ENCODE results near the gene ST7. TPM values are rescaled to one million over a fixed set of nuclear protein-coding genes. Genes with fewer than 3 reads are reported as not detected.

ST7 gene
- total RNA-seq, 1 experiment from 2014 or later, result 19.6 TPM

GRCh38 chr7:116978006-116978405 is 24.7 kb downstream of the ST7 start:
- no peak for ATAC-seq

GRCh38 chr7:116979430-116979829 is 26.1 kb downstream of the ST7 start:
- H3K27me3 ChIP-seq (ENCODE audit: control insufficient read depth, insufficient read depth, low read length), result no peaks in the 10 kb centered on the region
- intact Hi-C loops (cut with micrococcal nuclease; ENCODE audit: unreplicated experiment), result no loop called here
- H3K4me1 ChIP-seq (ENCODE audit: control insufficient read depth, insufficient read depth, low read length), result no peaks in the 10 kb centered on the region
- in situ Hi-C loops (cut with HindIII; ENCODE audit: low pct_unique_long_range_greater_than_20kb, low sequenced_read_pairs), result no loop called here
- no peak overlapping the region for H3K27ac ChIP-seq (ENCODE audit: low read length)
- no peaks in the 10 kb centered on the region for H3K36me3 ChIP-seq (ENCODE audit: control insufficient read depth, insufficient read depth, low read length)
- ChIA-PET POLR2A (no interaction called here), CTCF (no interaction called here)
- H3K4me3 ChIP-seq (ENCODE audit: low read depth in 2 of 2, low read length in 2 of 2), result no peak overlapping the region
- no peaks in the 10 kb centered on the region for H3K9me3 ChIP-seq (ENCODE audit: control insufficient read depth, insufficient read depth, low read depth, low read length)
- TF ChIP-seq SIN3A (IDR thresholded peaks at IDR 0.05; ENCODE audit: borderline replicate concordance, insufficient read depth, low read depth, low read length) (no peak), REST (IDR thresholded peaks at IDR 0.05; ENCODE audit: insufficient read depth in 1 of 2, low read depth in 2 of 2, low read length in 1 of 2) (no peak), POLR2AphosphoS5 (IDR thresholded peaks at IDR 0.05; ENCODE audit: low read depth, low read length) (no peak), TCF7L2 (IDR thresholded peaks at IDR 0.05; ENCODE audit: low read depth, low read length) (no peak), CTCF (IDR thresholded peaks at IDR 0.05) (no peak)
- no peak for ATAC-seq
- no TSS peak for BruUV-seq (replicated peaks)
- DNase-seq (ENCODE audit: low read depth, low spot score), result no peak

More at GRCh38 chr7:116978006-116978405, 24.7 kb downstream of the ST7 start:
- no peaks in the 10 kb centered on the region for H3K27me3 ChIP-seq (ENCODE audit: control insufficient read depth, insufficient read depth, low read length)
- H3K9me3 ChIP-seq (ENCODE audit: control insufficient read depth, insufficient read depth, low read depth, low read length), result no peaks in the 10 kb centered on the region
- no peaks in the 10 kb centered on the region for H3K36me3 ChIP-seq (ENCODE audit: control insufficient read depth, insufficient read depth, low read length)
- TF ChIP-seq REST (IDR thresholded peaks at IDR 0.05; ENCODE audit: insufficient read depth in 1 of 2, low read depth in 2 of 2, low read length in 1 of 2), result no peak
- no peaks in the 10 kb centered on the region for H3K4me1 ChIP-seq (ENCODE audit: control insufficient read depth, insufficient read depth, low read length)
- CTCF ChIA-PET, result no interaction called here
- POLR2A ChIA-PET, result no interaction called here
- in situ Hi-C loops (cut with HindIII; ENCODE audit: low pct_unique_long_range_greater_than_20kb, low sequenced_read_pairs) (no loop called here), intact Hi-C loops (cut with micrococcal nuclease; ENCODE audit: unreplicated experiment) (no loop called here)
- H3K27ac ChIP-seq (ENCODE audit: low read length), result no peak overlapping the region
- DNase-seq (ENCODE audit: low read depth, low spot score), result no peak
- BruUV-seq (replicated peaks), result no TSS peak
- H3K4me3 ChIP-seq (ENCODE audit: low read depth in 2 of 2, low read length in 2 of 2), result no peak overlapping the region

Measured in Panc1 (cell line).